DMS79 treated with DMSO at 0.1 percent for 48 hours (cell line): ENCODE measurements around the gene KCNMB4.
"Not testable (repeated sequence)": the region's sequence is repeated elsewhere in the genome, so short reads cannot be mapped to it uniquely, and the experiment has no call there.

Experiments used
- DNase-seq: peaks from one replicate; lab custom pipeline; 2025; lab: John Stamatoyannopoulos, UW

Gene KCNMB4

GRCh38 chr12:70372881-70373280, 6.8 kb downstream of the KCNMB4 start:
- no peak for DNase-seq

GRCh38 chr12:70379846-70380245, 13.8 kb downstream of the KCNMB4 start:
- DNase-seq: no peak

GRCh38 chr12:70383484-70383883, 17.4 kb downstream of the KCNMB4 start:
- DNase-seq: no peak

GRCh38 chr12:70383886-70384285, 17.8 kb downstream of the KCNMB4 start:
- DNase-seq: no peak

GRCh38 chr12:70386771-70387170, 20.7 kb downstream of the KCNMB4 start:
- no peak for DNase-seq

GRCh38 chr12:70389678-70390077, 23.6 kb downstream of the KCNMB4 start:
- DNase-seq: no peak

- DNase-seq: not testable (repeated sequence)
Observed at GRCh38 chr12:70392631-70393030, 26.5 kb downstream of the KCNMB4 start.

- no peak for DNase-seq
Observed at GRCh38 chr12:70393787-70394499, 27.9 kb downstream of the KCNMB4 start.

- DNase-seq: no peak
Observed at GRCh38 chr12:70398002-70398401, 31.9 kb downstream of the KCNMB4 start.

GRCh38 chr12:70398862-70399261, 32.8 kb downstream of the KCNMB4 start:
- no peak for DNase-seq

- DNase-seq: no peak
Observed at GRCh38 chr12:70399311-70399710, 33.2 kb downstream of the KCNMB4 start.

- no peak for DNase-seq
Observed at GRCh38 chr12:70400124-70400523, 34.0 kb downstream of the KCNMB4 start.

GRCh38 chr12:70402597-70402996, 36.5 kb downstream of the KCNMB4 start:
- no peak for DNase-seq

- DNase-seq: no peak
Observed at GRCh38 chr12:70403826-70404225, 37.7 kb downstream of the KCNMB4 start.

GRCh38 chr12:70408004-70408790, 42.1 kb downstream of the KCNMB4 start:
- DNase-seq: no peak

GRCh38 chr12:70415987-70416386, 49.9 kb downstream of the KCNMB4 start:
- DNase-seq: no peak

- DNase-seq: no peak
Observed at GRCh38 chr12:70417121-70417520, 51.0 kb downstream of the KCNMB4 start.

- no peak for DNase-seq
Observed at GRCh38 chr12:70418101-70418500, 52.0 kb downstream of the KCNMB4 start.

- DNase-seq: no peak
Observed at GRCh38 chr12:70422631-70423030, 56.5 kb downstream of the KCNMB4 start.

- DNase-seq: no peak
Observed at GRCh38 chr12:70426620-70427019, 60.5 kb downstream of the KCNMB4 start.

- no peak for DNase-seq
Observed at GRCh38 chr12:70427611-70428010, 61.5 kb downstream of the KCNMB4 start.

- no peak for DNase-seq
Observed at GRCh38 chr12:70430400-70430799, 64.3 kb downstream of the KCNMB4 start.

GRCh38 chr12:70436836-70437235, 70.7 kb downstream of the KCNMB4 start:
- no peak for DNase-seq
